GM12878 (cell line): Measurements from ENCODE around the gene HPX. TPM values are rescaled to one million over a fixed set of nuclear protein-coding genes. Genes with fewer than 3 reads are reported as not detected.

Experiments
- ATF7 ChIP-seq: fragments of 450-650 bp; IDR thresholded peaks from 2 replicates; pipeline ENCODE4 v1.6.1; 2016; ENCODE audit warnings: low read depth, mild to moderate bottlenecking
- EZH2 ChIP-seq: IDR thresholded peaks from 2 replicates; pipeline ENCODE4 v1.6.1; 2012; ENCODE audit warnings: low read depth, mild to moderate bottlenecking, control low read depth, inconsistent platforms, low read length, borderline replicate concordance; ENCODE audit not compliant: control insufficient read depth
- FOS ChIP-seq: IDR thresholded peaks from 3 replicates; pipeline ENCODE4 v1.6.1; 2011; ENCODE audit warnings: borderline replicate concordance; ENCODE audit not compliant: insufficient read length; ENCODE audit errors: extremely low read depth
- IKZF1 ChIP-seq: fragments of 450-650 bp; conservative IDR thresholded peaks from 2 replicates; pipeline ENCODE4 v1.6.1; 2017; ENCODE audit warnings: antibody characterized with exemption, mild to moderate bottlenecking
- IRF4 ChIP-seq: IDR thresholded peaks from 2 replicates; pipeline ENCODE4 v1.6.1; 2011; ENCODE audit warnings: low read depth, low read length
- JUNB ChIP-seq: IDR thresholded peaks from 2 replicates; pipeline ENCODE4 v1.6.1; 2016; ENCODE audit warnings: antibody characterized with exemption, mild to moderate bottlenecking
- JUND ChIP-seq: IDR thresholded peaks from 2 replicates; pipeline ENCODE4 v1.6.1; 2012; ENCODE audit warnings: low read depth, mild to moderate bottlenecking, low read length, improper control_type of control experiment, moderate library complexity
- KLF5 ChIP-seq: fragments of 450-650 bp; IDR thresholded peaks from 2 replicates; pipeline ENCODE4 v1.6.1; 2014; ENCODE audit warnings: mild to moderate bottlenecking; ENCODE audit not compliant: partially characterized antibody
- MEF2A ChIP-seq: IDR thresholded peaks from 2 replicates; pipeline ENCODE4 v1.6.1; 2011; ENCODE audit warnings: low read depth, mild to moderate bottlenecking, low read length, moderate library complexity; ENCODE audit not compliant: insufficient read depth
- MTA2 ChIP-seq: fragments of 450-650 bp; IDR thresholded peaks from 2 replicates; pipeline ENCODE4 v1.6.1; 2016; ENCODE audit warnings: low read depth, mild to moderate bottlenecking, moderate library complexity
- NBN ChIP-seq: fragments of 450-650 bp; IDR thresholded peaks from 2 replicates; pipeline ENCODE4 v1.6.1; 2016
- NFIC ChIP-seq: IDR thresholded peaks from 2 replicates; pipeline ENCODE4 v1.6.1; 2012; ENCODE audit warnings: low read depth, mild to moderate bottlenecking, inconsistent platforms, low read length, moderate library complexity
- POLR2AphosphoS2 ChIP-seq: IDR thresholded peaks from 2 replicates; pipeline ENCODE4 v1.6.1; 2011; ENCODE audit warnings: low read depth, mild to moderate bottlenecking, low read length, improper control_type of control experiment, moderate library complexity
- RAD51 ChIP-seq: fragments of 450-650 bp; IDR thresholded peaks from 2 replicates; pipeline ENCODE4 v1.6.1; 2016; ENCODE audit warnings: moderate library complexity, mild to moderate bottlenecking, inconsistent platforms
- SREBF2 ChIP-seq: IDR thresholded peaks from 2 replicates; pipeline ENCODE4 v1.6.1; 2012; ENCODE audit warnings: mild to moderate bottlenecking, low read length
- TAF1 ChIP-seq: IDR thresholded peaks from 2 replicates; pipeline ENCODE4 v1.6.1; 2011; ENCODE audit warnings: mild to moderate bottlenecking, low read depth, low read length, borderline replicate concordance
- TCF3 ChIP-seq: IDR thresholded peaks from 2 replicates; pipeline ENCODE4 v1.6.1; 2012; ENCODE audit warnings: low read depth, mild to moderate bottlenecking, low read length, borderline replicate concordance; ENCODE audit not compliant: insufficient read depth
- ZNF207 ChIP-seq: fragments of 450-650 bp; IDR thresholded peaks from 2 replicates; pipeline ENCODE4 v1.6.1; 2014; ENCODE audit warnings: antibody characterized with exemption, mild to moderate bottlenecking, borderline replicate concordance
- ZNF274 ChIP-seq: IDR thresholded peaks from one replicate; pipeline ENCODE4 v1.8.0; 2011; ENCODE audit not compliant: insufficient read length, insufficient read depth
- polyA plus RNA-seq, 11 experiments: library from polyadenylated mRNA; depleted of rRNA in 4 of 11; unstranded in 6 of 11; stranded (reverse) in 5 of 11; fragments of >200 nt; fragmentation: Nextera tagmentation in 4 of 11; fragmentation: Illumina TruSeq in 1 of 11; extraction: Ambion mirVana in 4 of 11; extraction: Trizol in 1 of 11; gene quantifications; 1 replicate in 1 of 11; 2 replicates in 10 of 11; pipeline versions ENCODE4 v1.2.1 to v1.2.3, GENCODE V29; 2011 to 2016; ENCODE audit warnings: inconsistent platforms in 2 of 11, missing spikeins in 2 of 11, low read depth in 1 of 11
- total RNA-seq, 4 experiments: library from RNA; depleted of rRNA in 3 of 4; stranded (reverse); fragments of >200 nt in 3 of 4; fragmentation: Illumina TruSeq in 1 of 4; extraction: Trizol in 1 of 4; gene quantifications; 2 replicates each; pipeline versions ENCODE4 v1.2.1 to v1.2.3, GENCODE V29; 2013 to 2021
- TF ChIP-seq, protein P1 (sequence below): fragments of 450-650 bp; IDR thresholded peaks from 2 replicates; pipeline ENCODE4 v1.6.1; 2018; ENCODE audit warnings: borderline replicate concordance, mild to moderate bottlenecking; ENCODE audit not compliant: partially characterized antibody
- TF ChIP-seq, protein P2 (sequence below): fragments of 450-650 bp; IDR thresholded peaks from 2 replicates; pipeline ENCODE4 v1.6.1; 2017; ENCODE audit warnings: mild to moderate bottlenecking, low read depth, inconsistent platforms; ENCODE audit not compliant: poor library complexity, severe bottlenecking
- TF ChIP-seq, protein P3 (sequence below): IDR thresholded peaks from 2 replicates; pipeline ENCODE4 v1.6.1; 2012; ENCODE audit warnings: low read depth, low read length, improper control_type of control experiment
- TF ChIP-seq, protein P4 (sequence below): fragments of 450-650 bp; IDR thresholded peaks from 2 replicates; pipeline ENCODE4 v1.6.1; 2016; ENCODE audit warnings: mild to moderate bottlenecking

The HPX gene
- total and polyA plus RNA-seq, 10 of the 15 experiments (the other 5 are each of a cell fraction or from before 2014, with no cell fraction given), result 0.08 to 1.7 (median 0.18) TPM; not detected in 1

DNA sequence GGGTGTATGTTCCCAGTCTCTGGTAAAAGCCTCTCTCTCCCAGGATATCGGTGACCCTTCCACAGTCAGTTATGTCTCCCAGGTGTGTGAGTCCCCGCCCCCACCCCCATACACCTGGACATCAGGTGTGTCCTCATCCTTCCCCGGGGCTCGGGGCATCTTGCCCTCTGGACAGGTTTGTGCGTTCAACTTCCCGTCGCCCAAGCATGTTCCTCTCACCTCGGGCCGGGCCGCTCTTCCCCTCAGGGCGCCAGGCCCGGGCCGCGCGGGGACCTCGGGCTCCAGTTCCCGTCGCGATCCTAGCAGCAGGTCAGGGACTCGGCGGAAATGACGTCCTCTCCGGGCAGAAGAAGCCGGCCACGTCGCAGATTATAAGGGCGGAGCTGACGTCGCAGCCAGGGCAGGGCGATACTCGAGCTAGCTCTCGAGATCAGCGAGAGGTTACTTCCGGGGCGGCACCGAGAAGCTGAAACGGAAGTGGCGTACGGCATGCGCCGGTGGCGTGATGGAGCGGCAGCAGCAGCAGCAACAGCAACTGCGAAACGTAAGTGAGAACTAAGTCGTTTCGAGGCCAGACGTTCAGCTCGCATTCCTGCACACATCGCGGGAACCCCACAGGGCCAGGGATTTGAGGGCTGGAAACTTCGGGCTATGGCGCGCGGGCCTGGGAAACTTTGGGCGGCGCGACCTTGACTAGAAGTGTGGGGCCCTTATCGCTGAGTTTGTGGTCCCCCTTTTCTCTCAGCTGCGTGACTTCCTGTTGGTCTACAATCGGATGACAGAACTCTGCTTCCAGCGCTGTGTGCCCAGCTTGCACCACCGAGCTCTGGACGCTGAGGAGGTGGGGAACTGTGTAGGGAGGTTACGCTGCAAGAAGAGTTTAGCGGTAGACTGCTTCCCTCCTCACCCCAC lies 40.5 kb upstream of the HPX start, which contains the start of the genes ARFIP2 and TIMM10B (continued):
- TF ChIP-seq POLR2AphosphoS2, result peak; percentile 72
- peak; percentile 73 for TF ChIP-seq TAF1
- no peak for TF ChIP-seq NFIC
- TF ChIP-seq IKZF1, result peak; percentile 74
- TF ChIP-seq JUND, result no peak
- TF ChIP-seq ATF7, result peak; percentile 77
- TF ChIP-seq IRF4, result no peak
- no peak for TF ChIP-seq RAD51
- TF ChIP-seq ZNF274, result no peak
- TF ChIP-seq MTA2, result no peak
- TF ChIP-seq, protein P1, sequence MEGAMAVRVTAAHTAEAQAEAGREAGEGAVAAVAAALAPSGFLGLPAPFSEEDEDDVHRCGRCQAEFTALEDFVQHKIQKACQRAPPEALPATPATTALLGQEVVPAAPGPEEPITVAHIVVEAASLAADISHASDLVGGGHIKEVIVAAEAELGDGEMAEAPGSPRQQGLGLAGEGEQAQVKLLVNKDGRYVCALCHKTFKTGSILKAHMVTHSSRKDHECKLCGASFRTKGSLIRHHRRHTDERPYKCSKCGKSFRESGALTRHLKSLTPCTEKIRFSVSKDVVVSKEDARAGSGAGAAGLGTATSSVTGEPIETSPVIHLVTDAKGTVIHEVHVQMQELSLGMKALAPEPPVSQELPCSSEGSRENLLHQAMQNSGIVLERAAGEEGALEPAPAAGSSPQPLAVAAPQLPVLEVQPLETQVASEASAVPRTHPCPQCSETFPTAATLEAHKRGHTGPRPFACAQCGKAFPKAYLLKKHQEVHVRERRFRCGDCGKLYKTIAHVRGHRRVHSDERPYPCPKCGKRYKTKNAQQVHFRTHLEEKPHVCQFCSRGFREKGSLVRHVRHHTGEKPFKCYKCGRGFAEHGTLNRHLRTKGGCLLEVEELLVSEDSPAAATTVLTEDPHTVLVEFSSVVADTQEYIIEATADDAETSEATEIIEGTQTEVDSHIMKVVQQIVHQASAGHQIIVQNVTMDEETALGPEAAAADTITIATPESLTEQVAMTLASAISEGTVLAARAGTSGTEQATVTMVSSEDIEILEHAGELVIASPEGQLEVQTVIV, result peak; percentile 96
- TF ChIP-seq, protein P2, sequence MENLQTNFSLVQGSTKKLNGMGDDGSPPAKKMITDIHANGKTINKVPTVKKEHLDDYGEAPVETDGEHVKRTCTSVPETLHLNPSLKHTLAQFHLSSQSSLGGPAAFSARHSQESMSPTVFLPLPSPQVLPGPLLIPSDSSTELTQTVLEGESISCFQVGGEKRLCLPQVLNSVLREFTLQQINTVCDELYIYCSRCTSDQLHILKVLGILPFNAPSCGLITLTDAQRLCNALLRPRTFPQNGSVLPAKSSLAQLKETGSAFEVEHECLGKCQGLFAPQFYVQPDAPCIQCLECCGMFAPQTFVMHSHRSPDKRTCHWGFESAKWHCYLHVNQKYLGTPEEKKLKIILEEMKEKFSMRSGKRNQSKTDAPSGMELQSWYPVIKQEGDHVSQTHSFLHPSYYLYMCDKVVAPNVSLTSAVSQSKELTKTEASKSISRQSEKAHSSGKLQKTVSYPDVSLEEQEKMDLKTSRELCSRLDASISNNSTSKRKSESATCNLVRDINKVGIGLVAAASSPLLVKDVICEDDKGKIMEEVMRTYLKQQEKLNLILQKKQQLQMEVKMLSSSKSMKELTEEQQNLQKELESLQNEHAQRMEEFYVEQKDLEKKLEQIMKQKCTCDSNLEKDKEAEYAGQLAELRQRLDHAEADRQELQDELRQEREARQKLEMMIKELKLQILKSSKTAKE, result no peak
- no peak for TF ChIP-seq JUNB
- TF ChIP-seq KLF5, result peak; percentile 66
- TF ChIP-seq MEF2A, result 0 out of 2 replicates have a peak, but pooled peaks have one; percentile 7
- TF ChIP-seq ZNF207, result no peak; the same call in 1 of the 2 replicates
- TF ChIP-seq NBN, result peak; percentile 90
- no peak for TF ChIP-seq FOS
- no peak for TF ChIP-seq TCF3
- peak; percentile 78 for TF ChIP-seq SREBF2
- TF ChIP-seq EZH2, result no peak
- TF ChIP-seq, protein P3, sequence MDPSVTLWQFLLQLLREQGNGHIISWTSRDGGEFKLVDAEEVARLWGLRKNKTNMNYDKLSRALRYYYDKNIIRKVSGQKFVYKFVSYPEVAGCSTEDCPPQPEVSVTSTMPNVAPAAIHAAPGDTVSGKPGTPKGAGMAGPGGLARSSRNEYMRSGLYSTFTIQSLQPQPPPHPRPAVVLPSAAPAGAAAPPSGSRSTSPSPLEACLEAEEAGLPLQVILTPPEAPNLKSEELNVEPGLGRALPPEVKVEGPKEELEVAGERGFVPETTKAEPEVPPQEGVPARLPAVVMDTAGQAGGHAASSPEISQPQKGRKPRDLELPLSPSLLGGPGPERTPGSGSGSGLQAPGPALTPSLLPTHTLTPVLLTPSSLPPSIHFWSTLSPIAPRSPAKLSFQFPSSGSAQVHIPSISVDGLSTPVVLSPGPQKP, result peak; percentile 91
- TF ChIP-seq, protein P4, sequence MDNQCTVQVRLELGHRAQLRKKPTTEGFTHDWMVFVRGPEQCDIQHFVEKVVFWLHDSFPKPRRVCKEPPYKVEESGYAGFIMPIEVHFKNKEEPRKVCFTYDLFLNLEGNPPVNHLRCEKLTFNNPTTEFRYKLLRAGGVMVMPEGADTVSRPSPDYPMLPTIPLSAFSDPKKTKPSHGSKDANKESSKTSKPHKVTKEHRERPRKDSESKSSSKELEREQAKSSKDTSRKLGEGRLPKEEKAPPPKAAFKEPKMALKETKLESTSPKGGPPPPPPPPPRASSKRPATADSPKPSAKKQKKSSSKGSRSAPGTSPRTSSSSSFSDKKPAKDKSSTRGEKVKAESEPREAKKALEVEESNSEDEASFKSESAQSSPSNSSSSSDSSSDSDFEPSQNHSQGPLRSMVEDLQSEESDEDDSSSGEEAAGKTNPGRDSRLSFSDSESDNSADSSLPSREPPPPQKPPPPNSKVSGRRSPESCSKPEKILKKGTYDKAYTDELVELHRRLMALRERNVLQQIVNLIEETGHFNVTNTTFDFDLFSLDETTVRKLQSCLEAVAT, result peak; percentile 67; the same call in 1 of the 2 replicates
